DMS79 treated with DMSO at 0.1 percent for 48 hours (cell line): Measurements from ENCODE around the gene MOB3A.
A peak's percentile ranks its signal among the peaks of the same experiment; 100 is the strongest.
"Not testable (repeated sequence)": the region's sequence is repeated elsewhere in the genome, so short reads cannot be mapped to it uniquely, and the experiment has no call there.

Source experiments
- DNase-seq: peaks from one replicate; lab custom pipeline; 2025; lab: John Stamatoyannopoulos, UW

MOB3A gene

DNA sequence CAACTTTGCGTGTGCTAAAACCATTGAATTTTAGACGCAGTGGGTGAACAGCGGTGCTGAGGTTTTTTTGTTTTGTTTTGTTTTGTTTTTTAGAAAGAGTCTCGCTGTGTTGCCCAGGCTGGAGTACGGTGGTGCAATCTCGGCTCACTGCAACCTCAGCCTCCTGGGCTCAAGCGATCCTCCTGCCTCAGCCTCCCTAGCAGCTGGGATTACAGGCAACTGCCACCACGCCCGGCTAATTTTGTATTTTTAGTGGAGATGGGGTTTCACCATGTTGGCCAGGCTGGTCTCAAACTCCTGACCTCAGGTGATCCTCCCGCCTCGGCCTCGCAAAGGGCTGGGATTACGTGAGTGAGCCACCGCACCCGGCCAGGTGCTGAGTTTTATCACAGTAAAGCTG, 61.9 kb downstream of the MOB3A start:
- not testable (repeated sequence) for DNase-seq

DNA sequence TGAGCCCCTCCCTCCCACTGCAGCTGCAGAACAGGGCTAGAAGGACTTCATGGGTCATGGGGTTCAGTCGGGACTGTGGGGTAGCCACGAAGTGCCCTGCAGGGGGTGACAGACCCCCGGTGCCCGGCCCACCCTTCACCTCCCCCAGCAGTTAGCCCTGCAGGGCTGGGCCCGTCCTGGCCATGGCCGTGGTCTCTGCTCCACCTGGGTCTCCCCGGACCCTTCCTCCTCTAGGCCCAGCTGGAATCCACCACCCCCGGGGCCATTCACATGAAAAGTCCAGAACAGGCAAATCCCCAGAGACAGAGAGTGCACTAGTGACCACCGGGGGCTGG, 62.3 kb downstream of the MOB3A start:
- no peak for DNase-seq

DNA sequence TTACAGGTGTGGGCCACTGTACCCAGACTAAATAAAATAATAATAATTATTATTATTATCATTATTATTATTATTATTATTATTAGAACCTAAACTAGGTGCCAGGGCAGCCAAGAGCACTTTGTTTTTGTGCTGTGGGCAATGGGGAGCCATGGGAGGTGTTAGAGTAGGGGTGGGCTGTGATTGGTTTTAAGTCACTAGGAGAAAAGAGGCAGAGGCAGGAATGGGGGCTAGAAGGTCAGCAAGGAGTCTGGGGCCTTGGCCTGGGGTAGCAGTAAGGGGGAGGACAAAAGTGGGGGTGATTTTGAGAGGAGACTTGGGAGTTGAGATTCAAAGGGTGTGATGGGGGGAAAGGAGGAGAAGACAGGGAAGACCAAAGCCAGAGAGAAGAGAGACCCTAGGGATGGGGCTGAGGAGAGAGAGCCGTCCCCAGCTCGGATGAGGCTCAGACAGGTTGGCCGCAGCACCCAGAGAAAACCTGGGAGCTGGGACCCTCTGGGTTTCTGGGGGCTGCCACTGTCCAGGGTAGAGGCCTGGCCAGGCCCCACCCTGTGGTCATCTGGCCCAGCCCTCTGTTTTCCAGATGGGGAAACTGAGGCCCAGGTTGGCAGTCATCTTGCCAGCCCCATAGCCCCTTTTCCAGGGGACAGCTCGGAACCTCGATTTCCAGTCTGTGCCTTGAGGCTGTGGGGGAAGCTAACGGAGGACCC, 62.9 kb downstream of the MOB3A start:
- no peak for DNase-seq

DNA sequence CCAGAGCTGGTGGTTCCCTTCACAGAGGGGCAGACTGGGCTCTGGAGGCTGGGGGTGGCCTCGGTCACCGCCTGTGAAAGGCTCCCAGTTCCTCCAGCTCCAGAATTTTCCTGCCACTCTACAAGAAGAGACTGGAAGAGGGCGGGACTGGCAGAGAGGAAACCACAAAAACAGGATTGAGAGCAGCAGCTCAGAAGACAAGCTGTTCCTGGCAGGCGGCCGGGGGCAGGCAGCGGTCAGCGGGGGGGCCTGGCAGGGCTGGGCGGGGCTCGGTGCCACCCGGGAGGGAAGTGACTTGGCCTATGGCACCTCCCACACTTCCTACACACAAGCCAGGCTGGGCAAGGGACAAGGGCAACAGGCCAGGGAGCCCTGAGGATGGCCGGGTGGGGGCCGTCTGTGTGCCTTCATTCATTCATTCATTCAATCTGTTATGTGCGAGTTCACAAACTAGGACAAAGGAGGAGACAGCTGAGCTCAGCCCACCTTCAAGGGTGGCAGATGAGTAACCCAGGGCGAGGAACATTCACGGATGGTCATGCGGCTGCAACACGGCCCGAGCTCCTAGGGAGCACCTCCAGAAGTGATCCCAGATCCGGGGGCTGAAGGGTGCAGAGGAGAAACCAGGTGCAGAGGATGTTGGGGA, 63.7 kb downstream of the MOB3A start:
- DNase-seq: peak; percentile 93

DNA sequence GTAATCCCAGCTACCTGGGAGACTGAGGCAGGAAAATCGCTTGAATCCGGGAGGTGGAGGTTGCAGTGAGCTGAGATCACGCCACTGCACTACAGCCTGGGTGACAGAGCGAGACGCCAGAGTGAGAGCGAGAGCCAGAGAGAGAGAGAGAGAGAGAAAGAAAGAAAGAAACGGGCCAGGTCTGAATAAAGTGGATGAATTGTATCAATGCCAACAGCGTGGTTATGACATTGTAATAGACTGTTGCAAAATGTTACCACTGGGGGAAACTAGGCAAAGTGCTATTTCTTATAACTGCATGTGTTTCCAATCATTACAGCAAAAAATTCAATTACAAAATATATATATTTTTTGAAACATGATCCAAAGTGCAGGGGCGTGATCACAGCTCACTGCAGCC, 68.8 kb downstream of the MOB3A start:
- DNase-seq: no peak

DNA sequence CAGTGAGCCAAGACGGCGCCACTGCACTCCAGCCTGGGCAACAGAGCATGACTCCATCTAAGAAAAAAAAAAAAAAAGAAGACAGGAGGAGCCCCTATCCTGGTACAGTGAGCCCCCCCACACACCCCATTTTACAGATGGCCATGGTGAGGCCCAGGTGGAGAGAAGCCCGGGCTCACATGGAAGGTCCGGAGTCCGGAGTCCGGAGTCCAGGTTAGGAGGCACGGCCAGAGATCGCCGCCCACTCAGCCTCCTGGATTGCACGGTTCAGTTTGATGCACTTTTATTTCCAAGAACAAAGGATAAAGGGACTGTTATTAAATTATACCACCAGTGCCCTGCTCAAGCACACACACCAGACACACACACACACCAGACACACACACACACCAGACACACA, 69.4 kb downstream of the MOB3A start:
- DNase-seq: no peak

DNA sequence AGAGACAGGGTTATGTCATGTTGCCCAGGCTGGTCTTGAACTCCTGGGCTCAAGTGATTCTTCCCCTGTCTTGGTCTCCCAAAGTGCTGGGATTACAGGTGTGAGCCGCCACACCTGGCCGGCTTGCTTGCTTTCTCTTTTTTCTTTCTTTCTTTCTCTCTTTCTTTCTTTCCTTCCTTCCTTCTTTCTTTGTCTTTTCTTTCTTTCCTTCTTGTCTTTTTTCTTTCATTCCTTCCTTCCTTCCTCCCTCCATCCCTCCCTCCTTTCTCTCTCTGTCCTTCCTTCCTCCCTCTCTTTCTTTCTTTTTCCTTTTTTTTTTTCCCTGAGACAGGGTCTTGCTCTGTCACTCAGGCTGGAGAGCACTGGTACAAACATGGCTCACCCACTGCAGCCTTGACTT, 73.8 kb downstream of the MOB3A start:
- DNase-seq: no peak

DNA sequence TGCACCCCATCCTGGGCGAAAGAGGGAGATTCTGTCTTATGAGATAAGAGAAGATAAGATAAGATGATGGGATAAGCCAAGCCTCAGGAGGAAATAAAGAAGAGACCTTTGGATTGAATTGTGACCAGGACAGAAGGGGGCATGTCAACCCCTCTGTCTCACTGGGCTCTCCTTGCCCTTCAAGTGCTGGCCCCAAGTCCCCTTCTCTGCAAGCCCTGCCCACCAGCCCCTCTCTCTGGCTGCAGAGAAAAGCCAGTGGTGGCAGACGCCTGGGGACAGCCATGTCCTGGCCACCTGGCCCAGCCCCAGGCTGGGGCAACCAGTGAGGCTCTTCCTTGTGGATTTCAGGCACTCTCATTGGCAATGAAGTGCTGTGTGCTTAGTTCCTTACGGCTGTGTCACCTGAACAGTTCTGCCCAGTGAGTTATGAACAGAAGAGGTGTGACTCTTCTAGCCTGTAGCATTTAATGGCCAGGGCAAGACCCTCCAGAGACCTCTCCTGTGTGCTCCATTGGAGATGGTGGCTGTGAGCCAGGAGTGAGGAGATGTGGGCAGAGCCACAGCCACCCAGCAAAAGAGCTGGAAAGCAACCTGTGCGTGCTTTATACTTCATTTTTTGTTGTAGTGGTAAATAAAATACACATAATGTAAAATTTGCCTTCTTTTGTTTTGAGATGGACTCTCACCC, 74.5 kb downstream of the MOB3A start:
- DNase-seq: peak; percentile 86
